NT2/D1 (cell line): ENCODE data around the gene GPR45.

Source experiments
- YY1 ChIP-seq: IDR thresholded peaks from 2 replicates; pipeline ENCODE4 v1.6.1; 2011; ENCODE audit not compliant: insufficient read length, insufficient read depth
- ZNF274 ChIP-seq: IDR thresholded peaks from 2 replicates; pipeline ENCODE4 v1.6.1; 2011; ENCODE audit warnings: mild to moderate bottlenecking, low read depth, low read length

GRCh38 chr2:105269426-105269825 is 27.9 kb downstream of the GPR45 start:
- TF ChIP-seq ZNF274, result no peak
- no peak for TF ChIP-seq YY1
